Adrenal gland (tissue), 5 donors: Measurements from ENCODE around the gene NIP7.

Experiments
- POLR2A ChIP-seq, 2 donors: fragments of 450-650 bp; IDR thresholded peaks; one replicate each; pipeline ENCODE4 v1.6.1; 2017; ENCODE audit warnings: antibody characterized with exemption in 2 of 2, mild to moderate bottlenecking in 2 of 2, moderate library complexity in 1 of 2
- TF ChIP-seq, protein P1 (sequence below), 6 experiments: fragments of 450-650 bp in 4 of 6; fragments of 200-600 bp in 2 of 6; sonication (generic) in 1 of 6; IDR thresholded peaks; 1 replicate in 5 of 6; 2 replicates in 1 of 6; pipeline versions ENCODE4 v1.5.1 to v1.8.0; 2016 to 2021; ENCODE audit warnings: antibody characterized with exemption in 6 of 6, mild to moderate bottlenecking in 2 of 6, moderate library complexity in 1 of 6
- donor health status: DM: no; HTN: no; CAD: no.

GRCh38 chr16:69307091-69307490 is 32.5 kb upstream of the NIP7 start:
- TF ChIP-seq, protein P1, sequence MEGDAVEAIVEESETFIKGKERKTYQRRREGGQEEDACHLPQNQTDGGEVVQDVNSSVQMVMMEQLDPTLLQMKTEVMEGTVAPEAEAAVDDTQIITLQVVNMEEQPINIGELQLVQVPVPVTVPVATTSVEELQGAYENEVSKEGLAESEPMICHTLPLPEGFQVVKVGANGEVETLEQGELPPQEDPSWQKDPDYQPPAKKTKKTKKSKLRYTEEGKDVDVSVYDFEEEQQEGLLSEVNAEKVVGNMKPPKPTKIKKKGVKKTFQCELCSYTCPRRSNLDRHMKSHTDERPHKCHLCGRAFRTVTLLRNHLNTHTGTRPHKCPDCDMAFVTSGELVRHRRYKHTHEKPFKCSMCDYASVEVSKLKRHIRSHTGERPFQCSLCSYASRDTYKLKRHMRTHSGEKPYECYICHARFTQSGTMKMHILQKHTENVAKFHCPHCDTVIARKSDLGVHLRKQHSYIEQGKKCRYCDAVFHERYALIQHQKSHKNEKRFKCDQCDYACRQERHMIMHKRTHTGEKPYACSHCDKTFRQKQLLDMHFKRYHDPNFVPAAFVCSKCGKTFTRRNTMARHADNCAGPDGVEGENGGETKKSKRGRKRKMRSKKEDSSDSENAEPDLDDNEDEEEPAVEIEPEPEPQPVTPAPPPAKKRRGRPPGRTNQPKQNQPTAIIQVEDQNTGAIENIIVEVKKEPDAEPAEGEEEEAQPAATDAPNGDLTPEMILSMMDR (IDR thresholded peaks at IDR 0.05) = no peak
- no peak for TF ChIP-seq POLR2A (IDR thresholded peaks at IDR 0.05)
